GM06990 (cell line): ENCODE measurements around the gene THBS4.

Experiments used
- DNase-seq: peaks from one replicate; pipeline ENCODE4 v3.0.0-alpha.2; 2011; ENCODE audit not compliant: insufficient read length; ENCODE audit errors: extremely low read depth
- H3K27me3 ChIP-seq: replicated peaks from 2 replicates; pipeline ENCODE4 v1.6.0; 2011; ENCODE audit warnings: low read length; ENCODE audit not compliant: control insufficient read depth, insufficient read depth
- H3K36me3 ChIP-seq: 2 replicates; pipeline ENCODE4 v1.5.1; 2011; ENCODE audit warnings: low read length; ENCODE audit not compliant: control insufficient read depth, insufficient read depth
- H3K4me3 ChIP-seq: replicated peaks from 2 replicates; pipeline ENCODE4 v1.5.1; 2011; ENCODE audit warnings: low read depth, mild to moderate bottlenecking, control low read depth, low read length
- TF ChIP-seq, protein P1 (sequence below): IDR thresholded peaks from 2 replicates; pipeline ENCODE4 v1.5.1; 2011; ENCODE audit warnings: low read length, control low read depth, mild to moderate bottlenecking, inconsistent platforms; ENCODE audit not compliant: insufficient read depth, poor library complexity, severe bottlenecking

Gene THBS4

GRCh38 chr5:80125022-80125961, 90.1 kb downstream of the THBS4 start:
- Histone ChIP-seq H3K36me3 (no peaks in the 10 kb centered on the region), H3K27me3 (no peaks in the 10 kb centered on the region), H3K4me3 (no peak overlapping the region)
- TF ChIP-seq, protein P1, sequence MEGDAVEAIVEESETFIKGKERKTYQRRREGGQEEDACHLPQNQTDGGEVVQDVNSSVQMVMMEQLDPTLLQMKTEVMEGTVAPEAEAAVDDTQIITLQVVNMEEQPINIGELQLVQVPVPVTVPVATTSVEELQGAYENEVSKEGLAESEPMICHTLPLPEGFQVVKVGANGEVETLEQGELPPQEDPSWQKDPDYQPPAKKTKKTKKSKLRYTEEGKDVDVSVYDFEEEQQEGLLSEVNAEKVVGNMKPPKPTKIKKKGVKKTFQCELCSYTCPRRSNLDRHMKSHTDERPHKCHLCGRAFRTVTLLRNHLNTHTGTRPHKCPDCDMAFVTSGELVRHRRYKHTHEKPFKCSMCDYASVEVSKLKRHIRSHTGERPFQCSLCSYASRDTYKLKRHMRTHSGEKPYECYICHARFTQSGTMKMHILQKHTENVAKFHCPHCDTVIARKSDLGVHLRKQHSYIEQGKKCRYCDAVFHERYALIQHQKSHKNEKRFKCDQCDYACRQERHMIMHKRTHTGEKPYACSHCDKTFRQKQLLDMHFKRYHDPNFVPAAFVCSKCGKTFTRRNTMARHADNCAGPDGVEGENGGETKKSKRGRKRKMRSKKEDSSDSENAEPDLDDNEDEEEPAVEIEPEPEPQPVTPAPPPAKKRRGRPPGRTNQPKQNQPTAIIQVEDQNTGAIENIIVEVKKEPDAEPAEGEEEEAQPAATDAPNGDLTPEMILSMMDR: no peak
- DNase-seq: peak; percentile 37

DNA sequence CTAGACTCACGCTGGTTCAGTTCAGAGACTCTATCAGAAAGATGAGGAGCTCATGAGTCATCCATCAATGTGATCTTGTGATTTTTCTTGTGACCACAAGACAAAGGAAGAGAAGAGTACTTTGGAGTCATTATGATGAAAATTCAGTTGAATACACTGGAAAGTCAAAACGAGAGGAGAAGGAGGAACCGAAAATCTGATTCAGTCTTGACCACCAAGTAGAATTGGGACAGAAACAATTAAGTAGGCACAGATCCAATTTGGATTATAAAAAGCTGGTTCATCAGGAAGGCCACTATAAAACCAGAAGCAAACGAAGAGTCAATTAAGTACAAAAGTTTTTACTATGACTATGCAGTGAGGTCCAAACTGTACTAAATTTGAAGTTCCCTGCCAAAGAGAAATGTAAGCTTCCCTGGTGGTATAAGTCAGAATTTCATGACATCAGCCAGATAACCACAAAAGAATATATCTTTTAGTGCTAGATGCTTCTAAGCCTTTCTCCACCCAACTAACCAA, 90.9 kb downstream of the THBS4 start:
- H3K4me3 ChIP-seq: no peak overlapping the region
- TF ChIP-seq, protein P1: no peak
- peak; percentile 78 for DNase-seq
- no peaks in the 10 kb centered on the region for H3K36me3 ChIP-seq
- H3K27me3 ChIP-seq: no peaks in the 10 kb centered on the region

- Histone ChIP-seq H3K4me3 (no peak overlapping the region), H3K36me3 (no peaks in the 10 kb centered on the region), H3K27me3 (no peaks in the 10 kb centered on the region)
- DNase-seq: no peak
- TF ChIP-seq, protein P1: no peak
Observed at GRCh38 chr5:80127116-80127552, 92.0 kb downstream of the THBS4 start.

- H3K36me3 ChIP-seq: no peaks in the 10 kb centered on the region
- DNase-seq: no peak
- TF ChIP-seq, protein P1: no peak
- no peaks in the 10 kb centered on the region for H3K27me3 ChIP-seq
- H3K4me3 ChIP-seq: no peak overlapping the region
Observed at GRCh38 chr5:80128141-80128540, 93.0 kb downstream of the THBS4 start.

DNA sequence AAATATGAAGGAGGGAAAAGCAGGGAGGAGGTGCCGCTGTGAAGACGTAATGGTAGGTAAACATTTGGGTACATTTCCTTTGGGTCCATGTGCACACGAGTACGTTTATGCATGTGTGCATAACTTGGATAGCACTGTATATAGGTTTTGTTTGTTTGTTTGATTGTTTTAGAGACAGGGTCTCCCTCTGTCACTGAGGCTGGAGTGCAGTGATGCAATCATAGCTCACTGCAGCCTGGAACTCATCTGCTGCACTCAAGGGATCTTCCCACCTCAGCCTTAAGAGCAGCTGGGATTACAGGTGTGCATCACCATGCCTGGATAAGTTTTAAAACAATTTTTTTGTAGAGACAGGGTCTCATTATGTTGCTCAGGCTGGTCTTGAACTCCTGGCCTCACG, 94.0 kb downstream of the THBS4 start:
- DNase-seq: no peak
- no peak overlapping the region for H3K4me3 ChIP-seq
- no peaks in the 10 kb centered on the region for H3K27me3 ChIP-seq
- no peaks in the 10 kb centered on the region for H3K36me3 ChIP-seq
- TF ChIP-seq, protein P1: no peak
